ENCODE data around the gene MYH9.

Gene MYH9

DNA sequence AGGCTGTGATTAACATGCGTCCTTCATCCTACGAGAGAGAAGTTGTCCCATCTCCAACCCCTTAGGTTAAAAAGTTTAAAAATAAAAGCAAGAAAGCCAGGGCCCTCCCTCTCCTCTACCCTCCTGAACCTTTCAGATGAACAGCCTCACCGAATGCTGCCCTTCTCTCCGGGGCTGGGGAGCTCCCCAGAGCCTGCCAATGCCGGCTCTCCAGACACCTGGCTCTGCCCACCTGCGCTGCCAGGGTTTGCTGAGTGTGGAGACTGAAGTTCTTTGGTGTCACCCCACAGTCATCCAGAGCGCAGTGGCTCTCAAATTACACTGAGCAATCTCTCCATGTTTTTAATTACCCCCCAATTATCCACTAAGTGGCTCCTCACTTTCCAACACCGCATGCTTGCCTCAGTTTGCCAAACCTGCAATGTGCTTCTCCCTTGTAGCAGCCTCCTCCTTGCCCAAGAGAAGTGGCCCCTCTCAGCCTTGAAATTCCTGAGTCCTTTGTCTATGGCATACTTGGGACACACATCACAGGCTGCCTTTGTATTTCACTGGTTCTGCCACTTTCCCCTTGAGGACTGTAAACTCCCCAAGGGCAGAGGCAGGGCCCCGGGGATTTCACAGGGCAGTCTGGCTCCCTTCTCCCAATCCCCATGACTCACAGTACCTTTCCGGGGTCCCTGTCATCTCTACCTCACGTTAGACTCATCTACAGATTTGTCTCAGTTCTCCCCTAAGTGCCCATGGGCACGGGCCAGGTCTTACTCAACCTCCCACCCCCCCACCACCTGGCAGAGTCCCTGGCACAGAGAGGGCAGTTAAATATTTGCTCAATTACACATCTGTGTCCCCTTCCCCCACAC, 2.0 kb downstream of the MYH9 start:
- no peak for DNase-seq

DNA sequence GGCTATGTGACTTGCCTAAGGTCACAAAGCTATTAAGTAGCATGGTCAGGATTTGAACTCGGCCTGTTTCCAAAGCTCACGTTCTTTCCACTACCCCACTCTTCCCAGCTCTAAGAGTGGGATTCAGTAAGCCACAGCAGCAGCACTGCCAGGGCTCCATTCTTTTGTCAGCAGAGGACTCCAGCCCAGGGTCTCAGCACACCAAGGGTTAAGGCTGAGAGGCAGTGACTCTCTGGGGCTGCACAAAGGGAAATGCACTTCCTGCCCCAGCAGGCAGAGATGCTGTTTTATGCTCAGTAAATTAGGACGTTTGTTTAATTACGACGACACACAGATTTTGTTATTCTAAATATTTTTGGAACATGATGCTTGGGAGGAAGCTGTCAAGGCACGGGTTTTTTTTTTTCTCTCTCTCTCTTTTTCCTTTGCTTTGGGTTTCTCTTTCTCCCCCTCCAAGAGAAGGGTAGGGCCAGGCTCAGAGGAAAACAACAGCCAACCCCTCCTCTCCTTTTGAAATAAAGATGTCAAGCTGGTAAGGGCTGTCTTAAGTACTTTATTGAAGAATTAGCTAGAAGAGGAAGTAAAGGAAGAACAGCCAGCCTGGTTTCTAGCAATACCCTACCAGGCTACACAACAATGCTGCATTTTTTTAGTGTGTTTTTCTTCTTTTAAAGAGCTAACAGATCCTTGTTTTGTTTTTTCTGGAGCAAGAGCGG, 2.8 kb downstream of the MYH9 start:
- DNase-seq = no peak

DNA sequence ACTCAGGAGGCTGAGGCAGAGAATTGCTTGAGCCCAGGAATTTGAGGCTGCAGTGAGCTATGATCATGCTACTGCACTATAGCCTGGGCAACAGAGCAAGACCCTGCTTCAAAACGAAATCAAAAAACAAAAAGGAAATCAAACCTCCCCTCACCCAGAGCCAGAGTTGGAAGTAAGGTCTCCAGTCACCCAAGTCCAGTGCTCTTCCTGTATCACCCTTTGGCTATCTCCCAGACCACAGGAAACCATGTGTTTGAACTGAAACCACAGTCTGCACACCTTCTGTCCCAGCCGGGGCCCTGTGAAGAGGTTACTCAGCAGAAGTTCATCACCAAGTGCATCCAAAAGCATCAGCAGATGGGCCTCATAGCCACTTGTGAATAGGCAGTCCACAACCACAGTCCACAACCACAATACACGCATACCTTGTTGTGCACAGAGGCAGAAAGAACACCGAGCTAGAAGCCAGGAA, 4.6 kb downstream of the MYH9 start:
- no peak for DNase-seq

DNA sequence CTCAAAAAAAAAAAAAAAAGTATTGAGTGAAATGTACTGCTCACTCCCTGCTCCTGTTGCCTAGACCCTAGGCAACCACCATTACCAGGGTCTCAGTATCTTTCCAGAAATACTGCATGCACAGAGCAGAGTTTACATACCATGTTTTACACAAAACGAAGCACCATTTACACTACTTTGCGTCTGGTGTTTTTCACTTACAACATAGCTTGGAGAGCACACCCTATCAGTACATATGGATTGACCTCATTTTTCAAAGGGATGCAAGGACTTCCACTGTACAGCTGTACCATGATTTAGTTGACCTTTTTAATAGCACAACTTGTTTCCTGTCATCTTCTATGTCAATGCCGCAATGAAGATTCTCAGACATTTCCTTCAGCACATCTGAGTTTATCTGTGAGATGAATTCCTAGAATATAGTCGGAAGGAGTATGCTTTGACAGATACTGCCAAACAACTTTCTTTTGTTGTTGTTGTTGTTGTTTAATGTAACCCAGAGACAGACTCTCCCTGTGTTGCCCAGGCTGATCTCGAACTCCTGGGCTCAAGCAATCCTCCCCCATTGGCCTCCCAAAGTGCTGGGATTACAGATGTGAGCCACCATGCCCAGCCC, 6.1 kb downstream of the MYH9 start:
- DNase-seq = no peak

DNA sequence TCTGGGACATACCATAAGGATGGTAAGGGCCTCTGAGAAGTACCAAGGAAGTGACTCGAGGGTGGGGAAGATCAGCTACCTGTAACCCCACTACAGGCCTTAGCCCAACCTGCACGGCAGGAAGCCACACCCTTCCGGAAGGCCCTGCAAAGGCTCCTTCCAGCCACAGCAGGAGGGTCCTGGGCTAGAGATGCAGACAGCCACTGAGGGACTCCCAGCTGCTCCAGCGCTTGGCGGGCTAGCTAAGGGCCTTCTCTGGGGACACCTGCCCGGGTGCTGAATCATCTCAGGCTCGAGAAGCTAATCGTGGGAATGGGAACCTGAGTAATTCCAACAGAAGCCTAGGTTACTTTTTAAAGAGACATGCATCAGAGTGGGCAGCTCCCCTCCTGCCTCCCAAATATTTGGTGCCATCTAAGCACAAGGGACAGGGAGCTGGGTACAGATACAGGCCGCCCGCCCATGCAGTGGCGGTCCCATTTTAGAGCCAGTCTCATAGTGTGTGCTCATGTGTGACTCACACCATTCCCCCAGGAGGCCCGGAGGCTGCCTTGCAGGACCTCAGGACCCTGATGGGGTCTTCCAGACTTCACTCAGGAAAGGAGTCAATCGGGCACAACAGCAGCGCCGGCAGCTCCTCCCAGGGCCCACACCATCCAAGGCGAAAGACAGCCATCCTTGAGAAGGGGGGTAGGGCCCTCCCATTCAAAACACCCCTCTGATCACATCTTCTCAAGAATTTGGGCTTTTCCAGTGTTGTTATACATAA, 8.0 kb downstream of the MYH9 start:
- DNase-seq = no peak

DNA sequence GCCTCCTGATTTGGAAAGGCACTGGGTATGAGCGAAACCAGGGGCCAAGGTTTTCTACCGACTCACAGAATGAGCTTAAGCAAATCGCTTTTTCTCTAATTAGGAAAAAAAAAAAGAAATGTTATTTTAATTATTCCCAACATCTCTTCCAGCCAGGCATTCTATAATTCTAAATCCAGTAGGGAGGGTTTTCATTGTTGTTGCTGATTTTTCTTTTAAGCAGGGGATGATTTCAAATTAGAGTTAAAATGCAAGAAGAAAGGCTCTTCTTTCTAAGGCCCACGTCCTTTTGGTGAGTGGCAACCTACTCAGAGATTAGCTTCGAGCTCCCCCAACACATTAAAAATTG, 8.9 kb downstream of the MYH9 start:
- no peak for DNase-seq

DNA sequence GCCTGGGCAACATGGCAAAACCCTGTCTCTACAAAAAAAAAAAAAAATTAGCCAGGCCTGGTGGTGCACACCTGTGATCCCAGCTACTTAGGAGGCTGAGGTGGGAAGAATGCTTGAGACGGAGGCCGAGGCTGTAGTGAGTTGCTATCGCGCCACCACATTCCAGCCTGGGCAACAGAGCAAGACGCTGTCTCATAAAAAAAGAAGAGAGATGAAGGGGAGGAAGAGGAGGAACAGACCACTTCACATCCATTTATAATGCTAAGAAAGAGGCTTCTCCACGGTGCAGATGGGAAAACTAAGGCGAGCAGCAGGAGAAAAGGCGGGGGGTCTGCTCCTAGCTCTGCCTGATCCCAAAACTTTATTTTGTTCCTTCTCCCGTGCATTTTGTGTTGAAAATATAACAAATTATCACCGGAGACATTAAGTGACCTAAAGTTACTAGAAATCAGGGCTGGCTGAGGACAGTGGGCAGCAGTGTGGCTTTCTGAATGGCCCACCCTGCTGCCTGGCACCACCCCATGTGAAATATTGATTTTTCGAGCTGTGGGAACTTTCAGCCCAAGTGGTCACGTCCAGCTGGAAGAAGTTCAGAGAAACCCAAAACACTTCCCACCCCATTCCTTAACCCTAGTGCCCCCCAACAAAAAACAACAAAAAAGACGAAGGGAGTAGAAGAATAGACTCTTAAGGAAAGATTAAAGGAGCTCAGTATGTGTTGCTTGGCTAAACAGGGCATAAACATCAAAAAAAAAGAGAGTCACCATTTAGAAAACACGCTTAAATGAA, 9.5 kb downstream of the MYH9 start:
- DNase-seq = no peak

DNA sequence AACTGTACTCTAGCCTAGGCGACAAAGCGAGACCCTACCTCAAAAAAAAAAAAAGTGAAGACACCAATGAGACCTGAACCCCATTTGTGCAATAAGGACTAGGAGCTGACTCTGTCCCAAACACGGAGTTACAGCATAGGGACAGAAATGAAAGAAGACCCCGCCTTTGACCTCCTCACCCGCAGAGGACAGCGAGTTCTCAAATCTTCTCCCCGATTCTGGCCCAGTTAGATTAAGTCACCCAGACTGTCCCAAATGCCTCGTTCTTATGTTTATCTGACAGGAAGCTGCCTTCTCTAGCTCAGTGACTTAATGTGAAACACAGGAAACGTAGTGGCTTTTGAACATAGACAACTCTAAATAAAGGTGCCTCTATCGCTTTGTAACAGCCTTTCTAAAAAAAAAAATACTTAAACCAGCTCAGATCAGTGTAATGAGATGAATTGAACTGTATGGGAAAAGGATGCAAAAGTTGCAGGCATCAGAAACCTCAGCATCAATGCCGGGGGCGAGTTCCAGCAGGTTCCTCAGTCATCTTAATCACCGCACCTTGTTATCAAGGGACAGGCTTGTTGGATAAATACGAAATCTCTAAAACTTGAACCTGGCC, 10.6 kb downstream of the MYH9 start:
- no peak for DNase-seq

DNA sequence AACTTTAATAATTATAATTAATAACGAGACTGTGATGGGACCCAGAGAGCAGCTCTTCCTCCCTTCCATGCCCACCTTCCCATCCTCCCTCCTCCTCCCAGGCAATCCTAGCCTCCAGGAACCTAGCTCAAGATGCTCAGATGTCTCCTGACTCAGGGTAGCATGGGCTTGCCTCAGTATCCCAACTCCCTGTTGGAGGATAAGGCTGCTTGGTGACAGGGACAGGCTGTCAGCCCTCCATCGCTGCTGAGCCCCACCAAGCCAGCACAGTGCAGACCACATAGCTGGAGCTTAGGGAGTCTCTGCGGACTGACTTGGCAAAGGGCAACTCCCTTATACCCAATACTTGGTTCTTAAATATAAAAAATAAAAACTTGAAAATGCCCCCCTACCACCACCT, 11.5 kb downstream of the MYH9 start:
- DNase-seq = no peak

DNA sequence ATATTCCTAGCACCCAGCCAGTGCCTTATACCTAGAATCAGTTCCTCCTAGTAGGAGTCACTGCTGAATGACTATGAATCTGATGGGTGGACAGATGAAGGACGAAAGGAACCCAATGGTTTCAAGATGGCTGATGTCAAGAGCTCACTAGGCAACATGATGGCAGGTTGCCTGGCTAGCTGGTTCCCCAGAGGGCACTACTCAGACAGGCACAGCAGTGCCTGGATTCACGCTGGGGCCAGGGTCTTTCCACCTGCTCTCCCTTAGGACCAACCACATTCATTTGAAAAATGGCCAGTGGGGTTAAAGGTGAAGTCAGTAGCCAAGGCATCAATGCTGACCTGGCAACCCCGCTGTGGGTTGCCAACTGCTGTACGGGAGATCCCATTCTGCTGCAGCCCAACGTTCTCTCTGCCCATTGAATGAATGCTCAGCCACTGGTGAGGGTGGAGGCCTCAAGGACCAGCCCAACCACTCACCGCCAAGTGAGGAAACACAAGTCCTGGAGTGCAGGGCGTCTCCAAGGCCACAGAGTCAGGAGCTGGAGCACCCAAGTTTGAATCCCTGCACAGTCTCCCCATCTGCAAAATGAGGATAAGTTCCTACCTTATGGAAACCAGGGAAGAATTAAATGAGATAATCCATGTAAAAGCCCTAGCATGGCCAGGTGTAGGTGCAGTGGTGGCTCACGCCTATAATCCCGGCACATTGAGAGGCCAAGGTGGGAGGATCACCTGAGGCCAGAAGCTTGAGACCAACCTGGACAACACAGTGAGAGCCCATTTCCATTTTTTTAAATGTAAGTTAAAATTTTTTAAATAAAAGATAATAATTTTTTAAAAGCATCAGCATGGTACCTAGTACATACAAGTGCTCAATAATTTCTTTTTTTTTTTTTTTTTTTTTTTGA, 12.4 kb downstream of the MYH9 start:
- DNase-seq = no peak

DNA sequence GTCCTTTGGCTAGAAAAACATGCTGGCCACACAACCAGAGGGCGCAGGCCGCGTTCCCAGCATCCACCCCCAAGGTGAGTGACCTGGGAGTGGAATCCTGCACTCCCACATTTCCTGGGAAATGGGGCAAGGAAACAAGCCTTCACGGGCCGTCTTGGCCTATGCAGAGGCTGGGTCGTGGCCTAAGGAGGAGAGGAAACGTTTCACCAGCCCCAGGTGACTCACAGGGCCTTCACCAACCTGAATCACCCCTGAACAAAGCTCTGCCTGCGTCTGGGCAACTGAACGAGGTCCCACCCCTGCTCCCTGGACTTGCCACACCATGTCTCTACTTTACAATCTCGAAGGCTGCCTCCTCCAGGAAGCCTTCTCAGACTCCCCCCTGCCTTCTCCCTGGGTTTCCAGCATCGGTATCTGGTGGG, 13.2 kb downstream of the MYH9 start:
- no peak for DNase-seq

DNA sequence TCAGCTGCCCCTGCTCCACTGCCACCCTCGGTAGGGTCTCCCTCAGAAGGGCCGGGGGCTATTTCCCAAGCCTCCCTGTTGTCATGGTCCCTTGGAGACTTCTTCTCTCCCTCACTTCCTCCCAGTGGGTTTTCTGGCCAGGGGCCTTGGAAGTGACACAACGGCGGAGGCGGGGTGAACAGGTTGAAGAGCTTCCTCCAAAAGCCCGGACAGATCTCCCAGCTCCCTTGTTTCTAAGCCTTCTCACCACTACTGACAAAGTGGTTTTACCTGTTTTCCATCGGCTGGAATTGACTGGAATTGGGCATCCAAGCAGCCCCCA, 14.5 kb downstream of the MYH9 start:
- DNase-seq = no peak

DNA sequence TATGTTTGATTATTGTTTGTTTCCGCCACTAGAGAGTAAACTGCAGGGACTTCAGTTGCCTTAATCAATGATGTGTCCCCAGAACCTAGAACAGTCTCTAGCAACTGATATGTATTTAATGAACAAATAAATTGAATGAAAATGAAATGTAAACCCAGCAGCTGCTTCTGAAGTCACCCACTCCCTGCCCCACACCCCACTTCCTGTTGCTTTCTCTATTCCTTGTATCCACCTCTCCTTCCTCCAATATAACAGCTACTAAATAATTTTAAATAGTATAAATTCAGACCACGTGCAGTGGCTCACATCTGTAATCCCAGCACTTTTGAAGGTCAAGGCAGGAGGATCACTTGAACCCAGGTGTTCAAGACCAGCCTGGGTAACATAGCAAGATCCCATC, 15.8 kb downstream of the MYH9 start:
- DNase-seq = no peak

DNA sequence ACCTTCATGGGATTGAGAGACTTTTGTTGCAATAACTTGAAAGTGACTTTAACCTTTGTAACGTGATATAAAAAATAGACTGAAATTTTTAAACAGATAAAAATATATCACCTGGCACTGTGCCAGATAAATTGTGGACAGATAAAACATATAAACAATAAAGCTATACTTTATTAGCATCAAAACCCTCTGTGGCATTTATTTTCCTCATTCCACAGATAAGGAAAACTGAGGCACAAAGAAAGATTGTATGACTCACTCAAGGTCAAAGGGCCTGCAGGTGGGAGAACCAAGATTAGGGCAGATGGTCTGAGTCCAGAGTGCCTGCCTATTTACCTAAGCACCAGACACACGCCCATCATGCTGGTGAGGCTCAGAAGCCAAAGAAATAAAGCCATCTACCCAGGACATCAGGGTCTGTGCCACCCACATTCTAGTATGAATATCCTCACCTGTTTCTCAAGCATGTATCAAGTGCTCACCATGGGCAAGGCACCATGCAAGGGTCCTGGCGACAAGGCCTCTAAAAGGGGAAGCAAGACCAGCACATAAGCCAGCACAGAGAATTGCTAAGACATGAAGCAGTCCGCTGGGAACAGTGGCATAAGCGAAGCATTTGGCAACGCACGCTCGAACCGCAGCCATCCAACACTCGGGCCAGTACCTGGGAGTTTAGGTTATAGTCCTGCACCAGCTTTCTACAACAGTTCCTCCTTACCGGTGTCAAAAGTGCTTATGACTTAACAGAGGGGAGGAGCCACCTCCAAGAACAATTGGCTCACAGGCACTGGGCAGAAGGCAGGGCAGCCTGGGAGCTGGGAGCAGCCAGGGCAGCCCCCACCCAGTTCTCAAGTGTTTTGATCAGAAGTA, 17.6 kb downstream of the MYH9 start:
- no peak for DNase-seq

DNA sequence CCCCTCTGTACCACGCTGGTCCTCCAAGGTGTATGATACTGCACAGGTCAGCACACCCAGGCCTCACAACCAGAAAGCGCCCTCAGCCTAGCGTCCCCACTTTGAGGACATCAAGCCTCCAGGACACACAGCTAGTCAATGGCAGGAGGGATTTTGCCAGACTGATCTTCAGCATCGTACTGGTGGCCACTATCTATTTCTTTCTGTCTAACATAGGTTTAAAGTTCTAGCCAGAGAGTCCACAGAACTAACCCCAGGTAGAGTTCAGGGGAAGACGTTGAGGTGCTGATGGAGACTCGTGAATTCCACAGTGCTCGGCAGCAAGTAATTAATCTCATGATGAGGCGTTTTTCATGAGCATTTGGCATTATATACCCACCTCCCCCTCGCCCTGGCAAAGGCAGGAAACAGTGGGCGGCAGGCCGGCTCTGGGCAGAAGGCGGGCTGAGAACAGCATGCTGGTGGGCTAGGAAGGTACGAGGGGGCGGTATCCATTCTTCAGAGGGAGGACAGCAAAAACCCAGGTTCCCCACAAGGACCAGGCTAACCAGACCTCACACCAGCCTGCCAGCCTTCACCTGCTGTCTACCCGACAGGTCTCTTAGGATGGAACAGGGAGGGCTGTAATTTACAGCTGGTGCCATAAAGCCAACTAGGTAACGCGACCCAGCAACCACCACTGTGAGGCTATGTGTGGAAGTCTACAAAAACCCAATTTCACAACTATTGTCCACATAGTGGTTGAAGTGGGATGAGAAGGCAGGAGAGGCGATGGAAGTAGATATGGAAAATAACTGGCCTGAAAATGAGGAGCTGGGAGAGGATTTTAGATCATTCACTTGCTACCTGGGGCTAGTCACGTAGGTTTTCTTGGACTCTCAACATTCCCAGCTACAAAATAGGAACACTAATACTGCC, 18.5 kb downstream of the MYH9 start:
- no peak for DNase-seq

DNA sequence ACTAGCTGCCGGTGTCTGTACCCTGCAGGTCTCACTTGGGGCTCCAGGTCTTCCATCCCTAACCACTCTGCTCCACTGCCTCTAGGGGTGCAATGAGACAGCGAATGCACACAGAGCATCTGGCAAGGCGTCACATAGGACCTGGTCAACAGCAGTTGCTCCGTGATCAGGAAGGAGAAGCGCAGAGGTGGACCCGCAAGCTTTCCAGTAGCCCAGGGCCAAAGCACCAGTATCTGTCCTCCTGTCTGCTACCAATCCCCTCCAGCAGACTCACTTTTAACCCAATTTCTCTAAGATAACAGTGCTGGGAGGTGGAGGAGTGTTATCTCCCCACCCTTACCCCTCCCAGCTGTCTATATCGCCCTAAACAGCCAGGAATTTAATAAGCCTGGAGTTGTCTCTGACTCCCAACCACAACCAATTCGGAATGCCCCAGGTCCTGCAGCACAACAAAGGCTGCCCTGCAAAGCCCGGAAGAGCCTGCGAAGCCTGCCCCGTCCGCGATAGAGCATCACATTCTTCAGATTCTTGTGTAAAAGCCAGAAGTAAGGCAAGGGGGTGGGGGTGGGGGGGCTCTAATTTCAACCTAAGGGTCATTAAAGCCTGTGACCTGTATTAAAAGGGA, 19.3 kb downstream of the MYH9 start:
- no peak for DNase-seq

DNA sequence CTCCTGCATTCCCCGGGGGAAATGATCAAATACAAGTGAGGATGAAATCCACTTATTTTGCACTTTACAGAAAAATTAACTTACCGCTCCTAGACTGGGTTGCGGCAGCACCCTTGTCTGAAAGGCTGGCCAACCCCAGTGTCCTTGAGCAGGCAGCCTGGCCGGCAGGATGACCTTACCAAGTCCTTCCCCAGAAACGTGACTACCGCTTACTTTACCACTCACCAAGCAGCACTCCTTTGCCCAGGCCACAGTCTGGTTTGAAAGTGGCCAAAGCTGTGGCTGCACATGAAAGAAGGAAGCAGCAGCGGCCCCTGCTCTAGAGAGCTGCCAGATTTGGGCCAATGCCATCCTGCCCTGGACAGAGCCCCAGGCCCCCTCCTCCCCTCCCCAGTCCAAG, 20.3 kb downstream of the MYH9 start:
- DNase-seq = no peak

DNA sequence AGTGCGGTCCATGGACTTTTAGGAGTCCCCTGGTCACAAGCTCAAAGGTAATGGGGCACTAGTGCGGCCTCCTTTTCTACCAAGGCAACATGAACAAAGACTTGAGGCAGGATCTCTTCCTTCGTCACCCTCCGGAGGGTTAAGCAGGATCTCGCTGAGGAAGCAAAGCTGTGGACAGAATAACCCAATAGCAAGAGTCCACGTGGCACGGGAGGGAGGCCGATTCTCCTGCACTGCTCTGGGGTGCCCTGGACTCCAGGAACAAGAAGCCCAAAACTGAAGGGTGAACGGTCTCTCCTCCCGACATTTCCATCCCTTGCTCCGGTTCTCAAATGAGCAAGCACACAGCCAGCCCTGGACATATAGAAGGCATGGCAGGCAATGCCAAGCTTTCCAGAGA, 20.7 kb downstream of the MYH9 start:
- no peak for DNase-seq
